ENCODE results near the gene FGD3.

FGD3 gene

GRCh38 chr9:93045521-93045920 lies 98.2 kb downstream of the FGD3 start:
- POLR2A ChIA-PET (ENCODE audit: low non-redundant PET) = no interaction called here

DNA sequence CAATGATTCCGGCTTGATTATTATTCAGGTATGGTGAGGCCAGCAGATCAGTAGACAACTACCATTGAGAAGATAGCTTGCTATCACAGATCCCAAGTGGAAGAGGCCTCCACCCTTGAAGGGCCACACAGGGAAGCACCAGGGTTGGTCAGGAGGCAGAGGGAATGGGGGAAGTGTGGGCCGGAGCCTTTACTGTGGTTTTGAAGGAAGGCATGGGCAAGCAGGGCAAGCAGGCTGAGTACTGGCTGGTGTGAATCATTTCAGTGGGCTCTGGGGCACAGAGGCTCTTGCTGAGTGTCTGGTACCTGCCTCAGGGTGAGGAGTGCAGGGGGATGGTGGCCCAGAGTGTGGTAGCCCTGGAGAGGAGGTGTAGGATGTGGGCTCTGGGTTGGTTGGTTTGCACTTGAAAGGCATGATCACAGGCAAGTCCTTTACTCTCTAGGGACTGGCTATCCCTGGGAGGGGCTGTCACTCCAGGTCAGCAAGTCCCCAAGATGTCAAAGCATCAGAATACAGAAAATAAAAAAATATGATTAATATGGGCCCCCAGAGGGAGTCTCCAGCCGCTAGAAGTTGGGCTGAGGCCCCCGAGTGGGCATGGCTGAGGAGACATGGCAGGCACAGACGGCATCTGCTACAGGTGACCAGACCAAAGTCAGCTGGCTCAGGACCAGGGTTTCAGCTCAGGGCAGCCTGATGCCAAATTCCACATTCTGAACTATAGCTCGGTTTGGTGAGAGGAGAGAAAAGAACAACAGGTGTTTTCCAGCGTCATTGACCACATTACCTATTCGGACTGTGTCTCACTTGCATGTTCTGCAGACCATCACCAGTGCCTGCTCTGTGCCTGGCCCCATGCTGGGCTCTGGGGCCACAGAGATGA lies 101.5 kb downstream of the FGD3 start:
- no peak for DNase-seq (ENCODE audit: low spot score)
- no peak for TF ChIP-seq CTCF (conservative IDR thresholded peaks at IDR 0.05; ENCODE audit: low read depth)
- no peak overlapping the region for H3K27ac ChIP-seq
- ChIA-PET POLR2A (ENCODE audit: low non-redundant PET) (no interaction called here), CTCF (interaction anchor here (0.5 to 0.6 kb wide), 2 partner anchors 875 to 925 kb away, joined by 3 to 4 read pairs; no protein-coding TSS in a partner anchor)

More at GRCh38 chr9:93045521-93045920, 98.2 kb downstream of the FGD3 start:
- H3K27ac ChIP-seq = no peak overlapping the region
- no peak for DNase-seq (ENCODE audit: low spot score)
- TF ChIP-seq CTCF (conservative IDR thresholded peaks at IDR 0.05; ENCODE audit: low read depth) = no peak
- CTCF ChIA-PET = no interaction called here

DNA sequence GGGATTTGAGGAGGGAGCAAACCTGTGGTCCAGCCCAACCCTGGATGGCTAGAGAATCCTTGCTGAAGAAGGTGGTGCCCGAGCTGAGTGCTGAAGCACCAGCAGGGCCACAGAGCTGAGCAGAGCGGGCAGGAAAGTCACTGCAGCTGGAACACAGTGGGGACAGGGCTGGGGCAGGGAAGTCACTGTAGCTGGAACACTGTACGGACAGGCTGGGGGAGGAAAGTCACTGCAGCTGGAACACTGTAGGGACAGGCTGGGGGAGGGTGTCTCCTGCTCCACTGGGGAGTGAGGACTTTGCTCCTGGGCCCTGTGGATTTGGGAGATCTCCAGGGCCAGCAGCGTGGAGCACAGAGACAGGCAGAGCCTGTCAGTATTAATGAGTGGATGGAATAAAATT lies 102.2 kb downstream of the FGD3 start:
- no peak overlapping the region for H3K27ac ChIP-seq
- ChIA-PET CTCF (no interaction called here), POLR2A (ENCODE audit: low non-redundant PET) (interaction anchor here (0.6 kb wide), 1 partner anchor 69 kb away, joined by 5 read pairs; no protein-coding TSS in a partner anchor)
- TF ChIP-seq CTCF (conservative IDR thresholded peaks at IDR 0.05; ENCODE audit: low read depth) = no peak
- DNase-seq (ENCODE audit: low spot score) = no peak

- ChIA-PET CTCF (interaction anchor here (0.6 kb wide), 1 partner anchor 14 kb away, joined by 3 read pairs; no protein-coding TSS in a partner anchor), POLR2A (ENCODE audit: low non-redundant PET) (no interaction called here)
- no peak overlapping the region for H3K27ac ChIP-seq
- DNase-seq (ENCODE audit: low spot score) = no peak
- TF ChIP-seq CTCF (conservative IDR thresholded peaks at IDR 0.05; ENCODE audit: low read depth) = no peak
Observed at GRCh38 chr9:93050231-93050630, 102.9 kb downstream of the FGD3 start.

DNA sequence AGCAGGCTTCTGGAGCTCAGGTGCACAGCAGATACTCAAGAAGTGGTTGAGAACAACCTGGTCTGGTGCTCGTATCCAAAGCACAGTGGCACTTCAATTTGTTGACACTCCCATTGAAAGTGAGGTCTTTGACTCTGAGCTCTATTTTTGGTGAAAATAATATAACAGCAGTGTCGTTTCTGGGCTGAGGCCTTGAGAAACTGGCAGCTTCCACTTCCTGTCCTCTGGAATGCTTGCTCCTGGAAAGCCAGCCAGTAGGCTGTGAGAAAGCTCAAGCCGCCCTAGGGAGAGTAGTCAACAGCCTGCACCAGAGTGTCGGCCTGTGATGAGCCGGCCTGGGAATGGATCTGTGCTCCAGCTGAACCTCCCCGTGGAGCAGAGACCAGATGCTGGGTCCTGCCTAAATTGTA lies 104.4 kb downstream of the FGD3 start:
- ChIA-PET POLR2A (ENCODE audit: low non-redundant PET) (no interaction called here), CTCF (no interaction called here)
- DNase-seq (ENCODE audit: low spot score) = no peak
- TF ChIP-seq CTCF (conservative IDR thresholded peaks at IDR 0.05; ENCODE audit: low read depth) = no peak
- H3K27ac ChIP-seq = no peak overlapping the region

- POLR2A ChIA-PET (ENCODE audit: low non-redundant PET) = no interaction called here
- TF ChIP-seq CTCF (conservative IDR thresholded peaks at IDR 0.05; ENCODE audit: low read depth) = no peak
- H3K27ac ChIP-seq = no peak overlapping the region
- DNase-seq (ENCODE audit: low spot score) = no peak
- CTCF ChIA-PET = interaction anchor here (0.6 to 1.2 kb wide), 3 partner anchors 19 to 424 kb away, joined by 3 to 4 read pairs (median 3); no protein-coding TSS in a partner anchor
Observed at GRCh38 chr9:93052791-93053540, 105.6 kb downstream of the FGD3 start.
